H1 (cell line): ENCODE measurements around the gene NOG. TPM values are rescaled to one million over a fixed set of nuclear protein-coding genes. Genes with fewer than 3 reads are reported as not detected.

Experiments
- CTCF ChIA-PET: fragments of 300-600 bp; sonication (Branson Sonifier 250); formaldehyde crosslinking; loops from one replicate; lab custom pipeline; 2021; ENCODE audit not compliant: partially characterized antibody; lab: Charles Lee
- POLR2A ChIA-PET: fragments of 300-600 bp; sonication (Branson Sonifier 250); formaldehyde crosslinking; loops from one replicate; lab custom pipeline; 2021; ENCODE audit warnings: inconsistent platforms; ENCODE audit not compliant: partially characterized antibody; lab: Charles Lee
- DNase-seq, 2 experiments: peaks; one replicate each; pipeline versions ENCODE4 v3.0.0 to v3.0.0-alpha.2; 2010 to 2022; ENCODE audit warnings: low spot score in 2 of 2, low read depth in 1 of 2, mixed read lengths in 1 of 2
- FAIRE-seq: peaks from 2 replicates; lab custom pipeline; 2011; peaks lifted over from hg19 to GRCh38; lab: Jason Lieb, UNC
- H2AFZ ChIP-seq: 2 replicates; pipeline ENCODE4 v1.8.1; 2012; ENCODE audit warnings: low read length, inconsistent platforms
- H2AK5ac ChIP-seq: 2 replicates; pipeline ENCODE4 v1.6.1; 2013; ENCODE audit warnings: low read depth, low read length
- H2BK120ac ChIP-seq: replicated peaks from 2 replicates; pipeline ENCODE3; 2013; ENCODE audit warnings: low read depth, low read length, inconsistent platforms
- H2BK12ac ChIP-seq: 2 replicates; pipeline ENCODE4 v1.6.1; 2013; ENCODE audit warnings: low read depth, low read length
- H2BK15ac ChIP-seq: 2 replicates; pipeline ENCODE4 v1.6.1; 2013; ENCODE audit warnings: low read length
- H2BK20ac ChIP-seq: 2 replicates; pipeline ENCODE4 v1.6.1; 2013; ENCODE audit warnings: low read length
- H2BK5ac ChIP-seq: 2 replicates; pipeline ENCODE4 v1.6.1; 2013; ENCODE audit warnings: low read depth, low read length
- H3K14ac ChIP-seq: 2 replicates; pipeline ENCODE4 v1.6.1; 2013; ENCODE audit warnings: inconsistent platforms; ENCODE audit not compliant: insufficient read length
- H3K18ac ChIP-seq: 2 replicates; pipeline ENCODE4 v1.6.1; 2013; ENCODE audit warnings: low read length; ENCODE audit errors: extremely low read depth
- H3K23ac ChIP-seq: 2 replicates; pipeline ENCODE4 v1.6.1; 2013; ENCODE audit warnings: inconsistent platforms; ENCODE audit not compliant: insufficient read length
- H3K23me2 ChIP-seq: 2 replicates; pipeline ENCODE4 v1.6.1; 2013; ENCODE audit warnings: low read depth, low read length
- H3K27ac ChIP-seq: 2 replicates; pipeline ENCODE4 v1.6.1; 2011; ENCODE audit warnings: low read depth, low read length, inconsistent platforms
- H3K27me3 ChIP-seq, 4 experiments: replicated peaks in 1 of 4; 1 replicate in 1 of 4; 2 replicates in 3 of 4; pipeline versions ENCODE4 v1.6.1 to v1.8.1; 2011 to 2013; ENCODE audit warnings: low read length in 3 of 4, mild to moderate bottlenecking in 3 of 4, inconsistent platforms in 2 of 4, mixed read lengths in 2 of 4, moderate library complexity in 1 of 4; ENCODE audit not compliant: control insufficient read depth in 3 of 4, insufficient read depth in 3 of 4; ENCODE audit errors: extremely low read depth in 1 of 4
- H3K36me3 ChIP-seq, 4 experiments: 2 replicates each; pipeline versions ENCODE4 v1.6.1 to v1.8.1; 2011 to 2013; ENCODE audit warnings: mild to moderate bottlenecking in 4 of 4, low read length in 3 of 4, moderate library complexity in 2 of 4, control low read depth in 1 of 4, inconsistent platforms in 1 of 4; ENCODE audit not compliant: insufficient read depth in 4 of 4, control insufficient read depth in 2 of 4
- H3K4ac ChIP-seq: replicated peaks from 2 replicates; pipeline ENCODE3; 2013; ENCODE audit warnings: low read length, low read depth, mixed read lengths, inconsistent platforms; ENCODE audit not compliant: insufficient read length
- H3K4me1 ChIP-seq, 4 experiments: replicated peaks in 1 of 4; 1 replicate in 1 of 4; 2 replicates in 3 of 4; pipeline versions ENCODE4 v1.6.1 to v1.8.1; 2011 to 2013; ENCODE audit warnings: low read length in 3 of 4, inconsistent platforms in 2 of 4, mixed read lengths in 1 of 4; ENCODE audit not compliant: insufficient read depth in 4 of 4, control insufficient read depth in 3 of 4
- H3K4me2 ChIP-seq, 2 experiments: 2 replicates each; pipeline versions ENCODE4 v1.6.1 to v1.8.1; 2011 to 2013; ENCODE audit warnings: low read depth in 2 of 2, low read length in 2 of 2, control low read depth in 1 of 2, inconsistent platforms in 1 of 2, mild to moderate bottlenecking in 1 of 2; ENCODE audit not compliant: insufficient read depth in 1 of 2
- H3K4me3 ChIP-seq, 4 experiments: fragments of 200-600, 300-600 bp in 1 of 4; sonication (generic), shearing (Covaris generic), sonication (Bioruptor Twin) in 1 of 4; 2 replicates each; pipeline versions ENCODE4 v1.5.1 to v1.8.1; 2011 to 2016; ENCODE audit warnings: low read length in 4 of 4, low read depth in 3 of 4, control low read depth in 2 of 4, inconsistent platforms in 2 of 4, mild to moderate bottlenecking in 2 of 4, mixed read lengths in 1 of 4, moderate library complexity in 1 of 4; ENCODE audit not compliant: insufficient read depth in 2 of 4; ENCODE audit errors: extremely low read depth in 1 of 4
- H3K56ac ChIP-seq: replicated peaks from 2 replicates; pipeline ENCODE3; 2013; ENCODE audit warnings: low read depth, mild to moderate bottlenecking, mixed read lengths, low read length, inconsistent platforms; ENCODE audit not compliant: insufficient read length
- H3K79me1 ChIP-seq: 2 replicates; pipeline ENCODE4 v1.6.1; 2013; ENCODE audit warnings: low read depth, low read length, control low read depth
- H3K79me2 ChIP-seq, 2 experiments: 2 replicates each; pipeline versions ENCODE4 v1.6.1 to v1.8.1; 2012 to 2013; ENCODE audit warnings: low read length in 2 of 2, mild to moderate bottlenecking in 2 of 2, inconsistent platforms in 1 of 2; ENCODE audit not compliant: insufficient read depth in 2 of 2, control insufficient read depth in 1 of 2
- H3K9ac ChIP-seq, 4 experiments: replicated peaks in 1 of 4; 1 replicate in 1 of 4; 2 replicates in 3 of 4; pipeline versions ENCODE4 v1.6.1 to v1.8.1; 2011 to 2013; ENCODE audit warnings: low read depth in 3 of 4, low read length in 3 of 4, control low read depth in 2 of 4, mild to moderate bottlenecking in 2 of 4, moderate library complexity in 2 of 4, inconsistent platforms in 1 of 4; ENCODE audit errors: extremely low read depth in 1 of 4
- H3K9me3 ChIP-seq, 2 experiments: 2 replicates each; pipeline versions ENCODE4 v1.6.1 to v1.8.1; 2012 to 2013; ENCODE audit warnings: mild to moderate bottlenecking in 2 of 2, moderate library complexity in 2 of 2, control low read depth in 1 of 2, inconsistent platforms in 1 of 2, low read depth in 1 of 2, low read length in 1 of 2, mixed read lengths in 1 of 2; ENCODE audit not compliant: insufficient read depth in 2 of 2
- H4K20me1 ChIP-seq, 2 experiments: replicated peaks in 1 of 2; 2 replicates each; pipeline versions ENCODE3 to v1.8.1; 2011 to 2013; ENCODE audit warnings: inconsistent platforms in 2 of 2, low read length in 2 of 2, mild to moderate bottlenecking in 1 of 2; ENCODE audit not compliant: insufficient read depth in 2 of 2, control insufficient read depth in 1 of 2
- H4K5ac ChIP-seq: 2 replicates; pipeline ENCODE4 v1.6.1; 2013; ENCODE audit warnings: low read length, low read depth, mixed read lengths, inconsistent platforms; ENCODE audit not compliant: insufficient read length
- H4K8ac ChIP-seq: 2 replicates; pipeline ENCODE4 v1.8.0; 2013; ENCODE audit warnings: mild to moderate bottlenecking, moderate library complexity, low read length, inconsistent platforms; ENCODE audit not compliant: insufficient read depth; ENCODE audit errors: extremely low read depth
- H4K91ac ChIP-seq: replicated peaks from 2 replicates; pipeline ENCODE3; 2013; ENCODE audit warnings: low read length, mixed read lengths, inconsistent platforms; ENCODE audit not compliant: insufficient read length
- BACH1 ChIP-seq: IDR thresholded peaks from 2 replicates; pipeline ENCODE4 v1.6.1; 2012; ENCODE audit warnings: low read length, improper control_type of control experiment
- CEBPB ChIP-seq: IDR thresholded peaks from 2 replicates; pipeline ENCODE4 v1.6.1; 2012; ENCODE audit warnings: low read depth, low read length
- CHD2 ChIP-seq: IDR thresholded peaks from 2 replicates; pipeline ENCODE4 v1.6.1; 2012; ENCODE audit warnings: low read length, improper control_type of control experiment
- EZH2 ChIP-seq: fragments of 200-600 bp; sonication (generic); IDR thresholded peaks from 2 replicates; pipeline ENCODE4 v1.7.1; 2012; ENCODE audit warnings: low read depth, mild to moderate bottlenecking, moderate library complexity, low read length, inconsistent platforms; ENCODE audit not compliant: severe bottlenecking
- GTF2F1 ChIP-seq: IDR thresholded peaks from 2 replicates; pipeline ENCODE4 v1.6.1; 2012; ENCODE audit warnings: low read depth, low read length, improper control_type of control experiment, borderline replicate concordance
- HDAC2 ChIP-seq, 2 experiments: fragments of 300-600 bp in 1 of 2; sonication (generic) in 1 of 2; IDR thresholded peaks; 2 replicates each; pipeline ENCODE4 v1.6.1; 2011 to 2012; ENCODE audit warnings: low read depth in 2 of 2, low read length in 2 of 2, mild to moderate bottlenecking in 2 of 2, moderate library complexity in 2 of 2, borderline replicate concordance in 1 of 2, inconsistent platforms in 1 of 2
- JUND ChIP-seq: IDR thresholded peaks from 2 replicates; pipeline ENCODE4 v1.6.1; 2011; ENCODE audit warnings: mild to moderate bottlenecking, improper control_type of control experiment, low read length
- POU5F1 ChIP-seq: IDR thresholded peaks from 2 replicates; pipeline ENCODE4 v1.6.1; 2011; ENCODE audit warnings: low read depth, mild to moderate bottlenecking, low read length, moderate library complexity
- RAD21 ChIP-seq, 2 experiments: IDR thresholded peaks in 1 of 2; conservative IDR thresholded peaks in 1 of 2; 2 replicates each; pipeline ENCODE4 v1.6.1; 2011; ENCODE audit warnings: low read depth in 2 of 2, low read length in 2 of 2, improper control_type of control experiment in 1 of 2, inconsistent platforms in 1 of 2, mild to moderate bottlenecking in 1 of 2, moderate library complexity in 1 of 2
- RBBP5 ChIP-seq: IDR thresholded peaks from 2 replicates; pipeline ENCODE4 v1.7.1; 2012; ENCODE audit warnings: low read depth, mild to moderate bottlenecking, inconsistent platforms, low read length, moderate library complexity, borderline replicate concordance
- RFX5 ChIP-seq: IDR thresholded peaks from 2 replicates; pipeline ENCODE4 v1.6.1; 2011; ENCODE audit warnings: low read depth, low read length, improper control_type of control experiment, borderline replicate concordance
- SP1 ChIP-seq: IDR thresholded peaks from 2 replicates; pipeline ENCODE4 v1.6.1; 2011; ENCODE audit warnings: low read depth, low read length
- TAF7 ChIP-seq: optimal IDR thresholded peaks from 2 replicates; pipeline ENCODE3; 2011; ENCODE audit warnings: low read depth, mild to moderate bottlenecking, inconsistent platforms, low read length, moderate library complexity, borderline replicate concordance
- WGBS, 2 experiments: shearing (Covaris generic) in 1 of 2; methylation state at CpG; one replicate each; pipeline versions ENCODE4 v1.1.6 to v1.1.7; 2013 to 2015; ENCODE audit warnings: low lambda C conversion rate in 2 of 2, mixed read lengths in 2 of 2, inconsistent platforms in 1 of 2, low coverage in 1 of 2, missing lambda C conversion rate in 1 of 2; ENCODE audit not compliant: insufficient replicate concordance in 2 of 2, insufficient coverage in 1 of 2, insufficient read length in 1 of 2; ENCODE audit errors: extremely low coverage in 1 of 2, missing lambda C conversion rate in 1 of 2; 5-methylcytosine and 5-hydroxymethylcytosine counted together
- polyA plus RNA-seq, 7 experiments: library from polyadenylated mRNA; depleted of rRNA in 3 of 7; stranded (reverse) in 5 of 7; unstranded in 2 of 7; fragments of >200 nt in 5 of 7; fragments of 200-250 nt in 2 of 7; gene quantifications; 1 replicate in 5 of 7; 2 replicates in 1 of 7; 4 replicates in 1 of 7; pipeline versions ENCODE4 v1.2.1 to v1.2.3, GENCODE V29; 2011 to 2013; ENCODE audit warnings: missing spikeins in 2 of 7, mixed read lengths in 2 of 7
- total RNA-seq: library from RNA; stranded (reverse); fragmentation: NEBNext Ultra II Directional; extraction: Animal tissue kit (Norgen Biotek cat#: 25700); gene quantifications from 2 replicates; pipeline ENCODE4 v1.2.1, GENCODE V29; 2021
- TF ChIP-seq, protein P1 (sequence below): IDR thresholded peaks from 2 replicates; pipeline ENCODE4 v1.6.1; 2012; ENCODE audit warnings: inconsistent platforms

NOG gene
- total and polyA plus RNA-seq, 2 of the 8 experiments (the other 6 are each of a cell fraction or from before 2014, with no cell fraction given): 0.35 TPM

DNA sequence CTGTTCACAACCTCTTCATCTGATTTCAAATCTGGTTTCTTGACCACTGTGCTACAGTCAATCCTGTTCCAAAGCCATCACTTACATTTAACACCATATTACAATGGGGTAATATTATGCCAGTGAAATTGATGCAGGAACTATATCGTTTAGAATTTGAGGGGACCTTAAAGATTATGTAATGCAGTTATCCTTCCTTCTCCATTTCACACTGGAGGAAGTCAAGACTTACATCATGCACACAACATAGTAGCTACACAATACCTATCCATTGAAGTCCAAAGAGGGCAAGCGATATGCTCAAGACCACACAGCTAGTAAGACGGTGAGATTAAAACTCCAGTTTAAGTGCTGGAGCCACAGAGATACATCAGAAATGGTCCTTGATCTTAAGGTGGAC, 16.8 kb downstream of the NOG start:
- Histone ChIP-seq H3K56ac (no peak overlapping the region), H2AK5ac (no peak overlapping the region), H4K8ac (no peak overlapping the region), H4K20me1 (no peaks in the 10 kb centered on the region), H3K23ac (no peak overlapping the region), H2AFZ (no peak overlapping the region), H3K4me3 (no peak overlapping the region), H4K91ac (no peak overlapping the region), H3K18ac (no peak overlapping the region), H3K4me1 (no peaks in the 10 kb centered on the region), H3K79me2 (no peaks in the 10 kb centered on the region), H2BK15ac (no peak overlapping the region), H2BK20ac (no peak overlapping the region), H2BK120ac (no peak overlapping the region), H4K5ac (no peak overlapping the region), H3K23me2 (no peaks in the 10 kb centered on the region), H2BK5ac (no peak overlapping the region), H3K9me3 (no peaks in the 10 kb centered on the region), H3K4ac (no peak overlapping the region), H3K4me2 (no peak overlapping the region), H2BK12ac (no peak overlapping the region), H3K9ac (no peak overlapping the region), H3K79me1 (no peaks in the 10 kb centered on the region), H3K27me3 (no peaks in the 10 kb centered on the region), H3K14ac (no peak overlapping the region), H3K36me3 (no peaks in the 10 kb centered on the region), H3K27ac (no peak overlapping the region)
- DNase-seq (no peak), FAIRE-seq (no peak)
- 86% methylated on average over 3 of the region's 3 CpGs; no CpG with 5 or more reads in 1 of the 2 experiments for WGBS, 2 experiments
- POLR2A ChIA-PET: no interaction called here
- CTCF ChIA-PET: interaction anchor here (0.9 to 2.3 kb wide), 6 partner anchors 11 to 210 kb away, joined by 3 to 9 read pairs (median 5); no protein-coding TSS in a partner anchor
- TF ChIP-seq BACH1 (no peak), RAD21 (IDR thresholded peaks at IDR 0.05 in 1 of 2, conservative IDR thresholded peaks at IDR 0.05 in 1 of 2; ENCODE audit: low read depth in 2 of 2, low read length in 2 of 2) (no peak), POU5F1 (no peak), RFX5 (no peak), GTF2F1 (no peak), SP1 (no peak), JUND (no peak), HDAC2 (IDR thresholded peaks at IDR 0.05; ENCODE audit: borderline replicate concordance in 1 of 2, low read depth in 2 of 2, low read length in 2 of 2) (no peak), TAF7 (no peak), CHD2 (no peak), EZH2 (no peak), CEBPB (no peak), RBBP5 (no peak)
- TF ChIP-seq, protein P1, sequence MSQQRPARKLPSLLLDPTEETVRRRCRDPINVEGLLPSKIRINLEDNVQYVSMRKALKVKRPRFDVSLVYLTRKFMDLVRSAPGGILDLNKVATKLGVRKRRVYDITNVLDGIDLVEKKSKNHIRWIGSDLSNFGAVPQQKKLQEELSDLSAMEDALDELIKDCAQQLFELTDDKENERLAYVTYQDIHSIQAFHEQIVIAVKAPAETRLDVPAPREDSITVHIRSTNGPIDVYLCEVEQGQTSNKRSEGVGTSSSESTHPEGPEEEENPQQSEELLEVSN: no peak
